ENCODE measurements around the gene MBP. TPM values are rescaled to one million over a fixed set of nuclear protein-coding genes. Genes with fewer than 3 reads are reported as not detected.

MBP gene
- total RNA-seq, 1 donor from 2014 or later = 9.7 TPM

GRCh38 chr18:76975577-76976110 lies 156.9 kb downstream of the MBP start:
- peaks cover 1% of the 10 kb centered on the region for H3K27me3 Mint-ChIP-seq (ENCODE audit: unreplicated experiment)
- H3K36me3 Mint-ChIP-seq (ENCODE audit: low read depth, unreplicated experiment) = peaks cover 13% of the 10 kb centered on the region
- no peak overlapping the region for H3K4me3 Mint-ChIP-seq (ENCODE audit: unreplicated experiment)
- no peaks in the 10 kb centered on the region for H3K9me3 Mint-ChIP-seq (ENCODE audit: unreplicated experiment)
- no peak for TF ChIP-seq CTCF (IDR thresholded peaks at IDR 0.05; ENCODE audit: unreplicated experiment)
- H3K27ac Mint-ChIP-seq (ENCODE audit: unreplicated experiment) = no peak overlapping the region
- DNase-seq (ENCODE audit: low spot score) = no peak
- peaks cover 12% of the 10 kb centered on the region for H3K4me1 Mint-ChIP-seq (ENCODE audit: unreplicated experiment)

- no peak for DNase-seq (ENCODE audit: low spot score)
- Mint-ChIP-seq H3K27me3 (ENCODE audit: unreplicated experiment) (peaks cover 1% of the 10 kb centered on the region), H3K27ac (ENCODE audit: unreplicated experiment) (no peak overlapping the region), H3K36me3 (ENCODE audit: low read depth, unreplicated experiment) (peaks cover 9% of the 10 kb centered on the region), H3K9me3 (ENCODE audit: unreplicated experiment) (no peaks in the 10 kb centered on the region), H3K4me1 (ENCODE audit: unreplicated experiment) (peaks cover 5% of the 10 kb centered on the region), H3K4me3 (ENCODE audit: unreplicated experiment) (no peak overlapping the region)
- no peak for TF ChIP-seq CTCF (IDR thresholded peaks at IDR 0.05; ENCODE audit: unreplicated experiment)
Measured at GRCh38 chr18:76974386-76974785, 158.2 kb downstream of the MBP start.

- TF ChIP-seq CTCF (IDR thresholded peaks at IDR 0.05; ENCODE audit: unreplicated experiment) = no peak
- Mint-ChIP-seq H3K4me3 (ENCODE audit: unreplicated experiment) (no peak overlapping the region), H3K4me1 (ENCODE audit: unreplicated experiment) (no peaks in the 10 kb centered on the region), H3K27me3 (ENCODE audit: unreplicated experiment) (no peaks in the 10 kb centered on the region), H3K36me3 (ENCODE audit: low read depth, unreplicated experiment) (peaks cover 4% of the 10 kb centered on the region), H3K27ac (ENCODE audit: unreplicated experiment) (no peak overlapping the region), H3K9me3 (ENCODE audit: unreplicated experiment) (no peaks in the 10 kb centered on the region)
- no peak for DNase-seq (ENCODE audit: low spot score)
Measured at GRCh38 chr18:76973520-76974266, 158.9 kb downstream of the MBP start.

GRCh38 chr18:76972846-76973519 lies 159.6 kb downstream of the MBP start:
- no peak for DNase-seq (ENCODE audit: low spot score)
- Mint-ChIP-seq H3K4me3 (ENCODE audit: unreplicated experiment) (no peak overlapping the region), H3K36me3 (ENCODE audit: low read depth, unreplicated experiment) (peaks cover 4% of the 10 kb centered on the region), H3K27me3 (ENCODE audit: unreplicated experiment) (no peaks in the 10 kb centered on the region), H3K9me3 (ENCODE audit: unreplicated experiment) (no peaks in the 10 kb centered on the region), H3K4me1 (ENCODE audit: unreplicated experiment) (no peaks in the 10 kb centered on the region), H3K27ac (ENCODE audit: unreplicated experiment) (no peak overlapping the region)
- no peak for TF ChIP-seq CTCF (IDR thresholded peaks at IDR 0.05; ENCODE audit: unreplicated experiment)

GRCh38 chr18:76972241-76972640 lies 160.3 kb downstream of the MBP start:
- Mint-ChIP-seq H3K27ac (ENCODE audit: unreplicated experiment) (no peak overlapping the region), H3K36me3 (ENCODE audit: low read depth, unreplicated experiment) (peaks cover 4% of the 10 kb centered on the region), H3K4me1 (ENCODE audit: unreplicated experiment) (no peaks in the 10 kb centered on the region), H3K4me3 (ENCODE audit: unreplicated experiment) (no peak overlapping the region), H3K9me3 (ENCODE audit: unreplicated experiment) (no peaks in the 10 kb centered on the region), H3K27me3 (ENCODE audit: unreplicated experiment) (no peaks in the 10 kb centered on the region)
- no peak for TF ChIP-seq CTCF (IDR thresholded peaks at IDR 0.05; ENCODE audit: unreplicated experiment)
- DNase-seq (ENCODE audit: low spot score) = no peak
